Cardiac muscle cell (in vitro differentiated cells and primary cell): Measurements from ENCODE around the gene PRKCH. TPM values are rescaled to one million over a fixed set of nuclear protein-coding genes. Genes with fewer than 3 reads are reported as not detected.

Experiments used
- DNase-seq, 2 donors: peaks; one replicate each; pipeline versions ENCODE4 v3.0.0 to v3.0.0-alpha.2; 2010 to 2017; ENCODE audit warnings: low read depth in 1 of 2, low spot score in 1 of 2
- H3K27ac ChIP-seq: fragments of 200-600 bp; sonication (generic); 2 replicates; pipeline ENCODE4 v1.5.1; 2016
- H3K27me3 ChIP-seq: fragments of 200-600 bp; sonication (generic); 2 replicates; pipeline ENCODE4 v1.6.0; 2016; ENCODE audit warnings: control low read depth
- H3K36me3 ChIP-seq: fragments of 200-600 bp; sonication (generic); 2 replicates; pipeline ENCODE4 v1.5.1; 2016; ENCODE audit warnings: control low read depth
- H3K4me1 ChIP-seq: fragments of 200-600 bp; sonication (generic); 2 replicates; pipeline ENCODE4 v1.8.1; 2017; ENCODE audit warnings: low read depth, mild to moderate bottlenecking, mixed run types
- H3K4me3 ChIP-seq: fragments of 200-600 bp; sonication (generic); 2 replicates; pipeline ENCODE4 v1.5.1; 2016; ENCODE audit warnings: mild to moderate bottlenecking
- H3K9me3 ChIP-seq: fragments of 200-600 bp; sonication (generic); 2 replicates; pipeline ENCODE4 v1.5.1; 2017; ENCODE audit warnings: low read depth, mild to moderate bottlenecking, control low read depth
- CTCF ChIP-seq: IDR thresholded peaks from 2 replicates; pipeline ENCODE4 v1.5.1; 2012; ENCODE audit warnings: low read depth, mild to moderate bottlenecking, low read length
- polyA plus RNA-seq: library from polyadenylated mRNA; unstranded; fragments of >200 nt; fragmentation: Nextera tagmentation; extraction: Ambion mirVana; gene quantifications from 2 replicates; pipeline ENCODE4 v1.2.1, GENCODE V29; 2016
- total RNA-seq: library from RNA; depleted of rRNA; stranded (reverse); fragments of >200 nt; gene quantifications from 2 replicates; pipeline ENCODE4 v1.2.3, GENCODE V29; 2016

PRKCH gene
- total and polyA plus RNA-seq, 2 experiments from 2014 or later = 51.0 to 128 TPM

- no peaks in the 10 kb centered on the region for H3K36me3 ChIP-seq
- no peak overlapping the region for H3K27ac ChIP-seq
- no peak overlapping the region for H3K4me3 ChIP-seq
- H3K4me1 ChIP-seq = peaks cover 23% of the 10 kb centered on the region
- peak in 1 of 2 donors; percentile 50 for DNase-seq
- no peaks in the 10 kb centered on the region for H3K27me3 ChIP-seq
- TF ChIP-seq CTCF = no peak
- no peaks in the 10 kb centered on the region for H3K9me3 ChIP-seq
Observed at GRCh38 chr14:61516118-61516743, 194.9 kb downstream of the PRKCH start.

- no peak for TF ChIP-seq CTCF
- peak in 1 of 2 donors; percentile 81 for DNase-seq
- Histone ChIP-seq H3K27me3 (no peaks in the 10 kb centered on the region), H3K27ac (no peak overlapping the region), H3K36me3 (no peaks in the 10 kb centered on the region), H3K4me1 (peaks cover 14% of the 10 kb centered on the region), H3K9me3 (no peaks in the 10 kb centered on the region), H3K4me3 (no peak overlapping the region)
Observed at GRCh38 chr14:61516964-61517653, 195.7 kb downstream of the PRKCH start.

- peaks cover 11% of the 10 kb centered on the region for H3K4me1 ChIP-seq
- H3K9me3 ChIP-seq = no peaks in the 10 kb centered on the region
- H3K36me3 ChIP-seq = no peaks in the 10 kb centered on the region
- DNase-seq = peak in 1 of 2 donors; percentile 61
- H3K27ac ChIP-seq = no peak overlapping the region
- H3K27me3 ChIP-seq = no peaks in the 10 kb centered on the region
- no peak overlapping the region for H3K4me3 ChIP-seq
- no peak for TF ChIP-seq CTCF
Observed at GRCh38 chr14:61517911-61518384, 196.6 kb downstream of the PRKCH start.

- TF ChIP-seq CTCF = no peak
- DNase-seq = no peak
Observed at GRCh38 chr14:61518403-61518802, 197.0 kb downstream of the PRKCH start.

GRCh38 chr14:61519106-61519505 lies 197.7 kb downstream of the PRKCH start:
- H3K4me3 ChIP-seq = no peak overlapping the region
- TF ChIP-seq CTCF = no peak
- DNase-seq = no peak

More at GRCh38 chr14:61518403-61518802, 197.0 kb downstream of the PRKCH start:
- Histone ChIP-seq H3K4me1 (peaks cover 11% of the 10 kb centered on the region), H3K36me3 (no peaks in the 10 kb centered on the region), H3K4me3 (no peak overlapping the region), H3K27me3 (no peaks in the 10 kb centered on the region), H3K27ac (no peak overlapping the region), H3K9me3 (no peaks in the 10 kb centered on the region)

More at GRCh38 chr14:61519106-61519505, 197.7 kb downstream of the PRKCH start:
- H3K36me3 ChIP-seq = no peaks in the 10 kb centered on the region
- no peak overlapping the region for H3K27ac ChIP-seq
- peaks cover 11% of the 10 kb centered on the region for H3K4me1 ChIP-seq
- H3K9me3 ChIP-seq = no peaks in the 10 kb centered on the region
- H3K27me3 ChIP-seq = no peaks in the 10 kb centered on the region
